ENCODE data around the gene HMGCS1.
"Not testable (repeated sequence)": the region's sequence is repeated elsewhere in the genome, so short reads cannot be mapped to it uniquely, and the experiment has no call there.

The HMGCS1 gene

DNA sequence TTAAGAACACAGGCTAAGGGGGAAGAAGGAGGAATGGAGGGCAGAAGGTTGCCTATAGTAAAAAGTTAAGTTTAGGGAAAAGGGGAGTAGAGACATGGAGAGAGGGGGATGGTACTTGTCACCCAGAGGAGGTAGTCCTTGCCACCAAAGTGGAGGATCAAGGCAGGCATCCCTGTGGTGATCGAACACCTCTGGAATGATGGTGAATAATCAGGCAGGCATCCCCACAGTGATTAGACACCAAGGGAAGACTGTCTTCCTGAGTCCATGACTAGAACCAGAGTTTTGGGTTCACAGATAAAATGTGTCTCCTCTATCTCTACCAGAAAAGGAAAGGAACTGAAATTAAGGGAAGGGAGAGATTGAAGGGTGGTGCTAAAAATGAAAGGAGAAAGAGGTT lies 19.2 kb upstream of the HMGCS1 start:
- no peak overlapping the region for H3K4me3 ChIP-seq (ENCODE audit: low read depth, low read length)
- TF ChIP-seq, protein P1, sequence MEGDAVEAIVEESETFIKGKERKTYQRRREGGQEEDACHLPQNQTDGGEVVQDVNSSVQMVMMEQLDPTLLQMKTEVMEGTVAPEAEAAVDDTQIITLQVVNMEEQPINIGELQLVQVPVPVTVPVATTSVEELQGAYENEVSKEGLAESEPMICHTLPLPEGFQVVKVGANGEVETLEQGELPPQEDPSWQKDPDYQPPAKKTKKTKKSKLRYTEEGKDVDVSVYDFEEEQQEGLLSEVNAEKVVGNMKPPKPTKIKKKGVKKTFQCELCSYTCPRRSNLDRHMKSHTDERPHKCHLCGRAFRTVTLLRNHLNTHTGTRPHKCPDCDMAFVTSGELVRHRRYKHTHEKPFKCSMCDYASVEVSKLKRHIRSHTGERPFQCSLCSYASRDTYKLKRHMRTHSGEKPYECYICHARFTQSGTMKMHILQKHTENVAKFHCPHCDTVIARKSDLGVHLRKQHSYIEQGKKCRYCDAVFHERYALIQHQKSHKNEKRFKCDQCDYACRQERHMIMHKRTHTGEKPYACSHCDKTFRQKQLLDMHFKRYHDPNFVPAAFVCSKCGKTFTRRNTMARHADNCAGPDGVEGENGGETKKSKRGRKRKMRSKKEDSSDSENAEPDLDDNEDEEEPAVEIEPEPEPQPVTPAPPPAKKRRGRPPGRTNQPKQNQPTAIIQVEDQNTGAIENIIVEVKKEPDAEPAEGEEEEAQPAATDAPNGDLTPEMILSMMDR (IDR thresholded peaks at IDR 0.05; ENCODE audit: low read depth, low read length) = no peak

- not testable (repeated sequence) for H3K4me3 ChIP-seq (ENCODE audit: low read depth, low read length)
Measured at GRCh38 chr5:43325624-43326023, 12.4 kb upstream of the HMGCS1 start.

DNA sequence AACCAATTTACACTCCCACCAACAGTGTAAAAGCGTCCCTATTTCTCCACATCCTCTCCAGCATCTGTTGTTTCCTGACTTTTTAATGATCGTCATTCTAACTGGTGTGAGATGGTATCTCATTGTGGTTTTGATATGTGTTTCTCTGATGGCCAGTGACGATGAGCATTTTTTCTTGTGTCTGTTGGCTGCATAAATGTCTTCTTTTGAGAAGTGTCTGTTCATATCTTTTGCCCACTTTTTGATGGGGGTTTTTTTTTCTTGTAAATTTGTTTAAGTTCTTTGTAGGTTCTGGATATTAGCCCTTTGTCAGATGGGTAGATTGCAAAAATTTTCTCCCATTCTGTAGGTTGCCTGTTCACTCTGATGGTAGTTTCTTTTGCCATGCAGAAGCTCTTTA lies 10.3 kb upstream of the HMGCS1 start:
- H3K4me3 ChIP-seq (ENCODE audit: low read depth, low read length) = not testable (repeated sequence)

GRCh38 chr5:43320846-43321245 lies 7.6 kb upstream of the HMGCS1 start:
- TF ChIP-seq, protein P1 (IDR thresholded peaks at IDR 0.05; ENCODE audit: low read depth, low read length) = no peak

GRCh38 chr5:43316421-43316820 lies 3.2 kb upstream of the HMGCS1 start:
- TF ChIP-seq, protein P1 (IDR thresholded peaks at IDR 0.05; ENCODE audit: low read depth, low read length) = no peak
- H3K4me3 ChIP-seq (ENCODE audit: low read depth, low read length) = no peak overlapping the region

More at GRCh38 chr5:43320846-43321245, 7.6 kb upstream of the HMGCS1 start:
- H3K4me3 ChIP-seq (ENCODE audit: low read depth, low read length) = no peak overlapping the region

DNA sequence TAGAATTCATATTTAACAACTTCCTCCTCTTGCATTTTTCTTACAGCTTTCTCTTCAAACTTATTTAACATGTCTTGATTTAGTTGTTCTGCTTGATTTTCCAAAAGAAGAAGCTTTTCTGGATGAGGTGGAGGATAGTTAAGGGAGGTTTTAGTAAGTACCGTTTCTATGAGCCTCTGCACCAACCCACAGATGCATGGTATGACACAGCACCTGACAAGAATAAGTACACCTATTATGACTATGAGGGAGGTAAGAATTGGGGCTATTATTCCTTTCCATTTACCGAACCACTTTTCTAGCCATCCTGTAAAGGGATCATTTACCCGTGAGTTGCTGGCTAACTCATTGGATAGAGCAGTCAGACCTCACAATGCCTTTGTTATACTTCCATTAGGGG lies 2.5 kb upstream of the HMGCS1 start:
- TF ChIP-seq, protein P1 (IDR thresholded peaks at IDR 0.05; ENCODE audit: low read depth, low read length) = no peak
- no peak overlapping the region for H3K4me3 ChIP-seq (ENCODE audit: low read depth, low read length)

DNA sequence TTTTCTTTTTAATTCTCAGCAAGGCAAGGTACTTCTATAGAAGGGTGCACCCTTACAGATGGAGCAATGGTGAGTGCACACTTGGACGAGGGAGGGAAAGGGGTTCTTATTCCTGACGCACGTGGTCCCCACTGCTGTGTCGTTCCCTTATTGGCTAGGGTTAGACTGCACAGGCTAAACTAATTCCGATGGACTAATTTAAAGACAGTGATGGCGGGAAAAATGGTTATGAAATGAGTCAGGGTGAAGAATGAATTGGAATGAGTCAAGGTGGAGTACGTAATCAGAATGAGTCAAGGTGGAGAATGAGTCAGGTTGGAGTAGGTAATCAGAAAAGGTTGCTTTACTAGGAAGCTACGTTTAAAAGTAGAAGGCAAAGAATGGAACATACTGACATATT lies 2.1 kb upstream of the HMGCS1 start:
- no peak overlapping the region for H3K4me3 ChIP-seq (ENCODE audit: low read depth, low read length)
- TF ChIP-seq, protein P1 (IDR thresholded peaks at IDR 0.05; ENCODE audit: low read depth, low read length) = no peak

DNA sequence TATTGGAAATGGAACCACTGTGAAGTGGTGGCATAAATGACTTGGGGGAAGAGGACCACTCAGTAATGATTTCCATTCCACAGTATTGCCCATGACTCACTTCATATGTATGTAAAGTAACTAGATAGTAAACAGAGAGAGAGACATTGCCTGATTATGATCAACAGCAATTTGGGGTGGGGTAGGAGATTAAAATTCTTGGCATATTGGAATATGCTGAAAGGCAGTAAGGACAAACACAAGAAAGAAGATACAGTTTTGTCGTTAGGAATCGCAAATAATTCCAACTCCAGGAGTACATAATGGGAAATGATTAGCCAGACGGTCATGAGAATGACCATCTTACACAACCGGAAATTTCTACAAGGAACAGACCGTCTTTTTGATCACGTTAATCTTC lies 1.5 kb upstream of the HMGCS1 start:
- no peak overlapping the region for H3K4me3 ChIP-seq (ENCODE audit: low read depth, low read length)
- TF ChIP-seq, protein P1 (IDR thresholded peaks at IDR 0.05; ENCODE audit: low read depth, low read length) = no peak
